ENCODE results near the gene ZFHX2. TPM values are rescaled to one million over a fixed set of nuclear protein-coding genes. Genes with fewer than 3 reads are reported as not detected.

Gene ZFHX2
- total and polyA plus RNA-seq, 2 of the 13 experiments (the other 11 are each of a cell fraction or from before 2014, with no cell fraction given) = 0.17 to 0.44 TPM

DNA sequence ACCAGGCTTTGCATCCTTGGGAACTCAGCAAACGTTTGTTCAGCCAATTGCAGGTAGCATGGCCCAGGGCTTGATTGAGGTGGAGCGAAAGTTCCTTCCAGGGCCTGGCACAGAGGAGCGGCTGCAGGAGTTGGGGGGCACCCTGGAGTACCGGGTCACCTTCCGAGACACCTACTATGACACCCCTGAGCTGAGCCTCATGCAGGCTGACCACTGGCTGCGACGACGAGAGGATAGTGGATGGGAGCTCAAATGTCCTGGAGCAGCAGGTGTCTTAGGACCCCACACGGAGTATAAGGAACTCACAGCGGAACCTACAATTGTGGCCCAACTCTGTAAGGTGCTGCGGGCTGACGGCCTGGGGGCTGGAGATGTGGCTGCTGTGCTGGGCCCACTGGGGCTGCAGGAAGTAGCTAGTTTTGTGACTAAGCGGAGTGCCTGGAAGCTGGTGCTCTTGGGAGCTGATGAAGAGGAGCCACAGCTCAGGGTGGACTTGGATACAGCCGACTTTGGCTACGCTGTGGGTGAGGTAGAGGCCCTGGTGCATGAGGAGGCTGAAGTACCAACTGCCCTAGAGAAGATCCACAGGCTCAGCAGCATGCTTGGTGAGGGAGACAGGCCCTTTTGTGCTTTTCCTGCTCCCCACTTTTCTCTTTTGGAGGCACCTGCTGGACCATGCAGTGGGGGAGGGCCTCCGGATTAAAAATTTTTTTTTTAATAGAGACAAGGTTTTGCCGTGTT, 5.3 kb upstream of the ZFHX2 start (continued):
- no peak; the same call in 1 of the 2 replicates for TF ChIP-seq ZNF639 (CRISPR knock-in tag; conservative IDR thresholded peaks at IDR 0.05)
- TF ChIP-seq ZNF883 (CRISPR knock-in tag; IDR thresholded peaks at IDR 0.05; ENCODE audit: not compliant biosample characterization) = peak; percentile 3
- TF ChIP-seq, protein P1, sequence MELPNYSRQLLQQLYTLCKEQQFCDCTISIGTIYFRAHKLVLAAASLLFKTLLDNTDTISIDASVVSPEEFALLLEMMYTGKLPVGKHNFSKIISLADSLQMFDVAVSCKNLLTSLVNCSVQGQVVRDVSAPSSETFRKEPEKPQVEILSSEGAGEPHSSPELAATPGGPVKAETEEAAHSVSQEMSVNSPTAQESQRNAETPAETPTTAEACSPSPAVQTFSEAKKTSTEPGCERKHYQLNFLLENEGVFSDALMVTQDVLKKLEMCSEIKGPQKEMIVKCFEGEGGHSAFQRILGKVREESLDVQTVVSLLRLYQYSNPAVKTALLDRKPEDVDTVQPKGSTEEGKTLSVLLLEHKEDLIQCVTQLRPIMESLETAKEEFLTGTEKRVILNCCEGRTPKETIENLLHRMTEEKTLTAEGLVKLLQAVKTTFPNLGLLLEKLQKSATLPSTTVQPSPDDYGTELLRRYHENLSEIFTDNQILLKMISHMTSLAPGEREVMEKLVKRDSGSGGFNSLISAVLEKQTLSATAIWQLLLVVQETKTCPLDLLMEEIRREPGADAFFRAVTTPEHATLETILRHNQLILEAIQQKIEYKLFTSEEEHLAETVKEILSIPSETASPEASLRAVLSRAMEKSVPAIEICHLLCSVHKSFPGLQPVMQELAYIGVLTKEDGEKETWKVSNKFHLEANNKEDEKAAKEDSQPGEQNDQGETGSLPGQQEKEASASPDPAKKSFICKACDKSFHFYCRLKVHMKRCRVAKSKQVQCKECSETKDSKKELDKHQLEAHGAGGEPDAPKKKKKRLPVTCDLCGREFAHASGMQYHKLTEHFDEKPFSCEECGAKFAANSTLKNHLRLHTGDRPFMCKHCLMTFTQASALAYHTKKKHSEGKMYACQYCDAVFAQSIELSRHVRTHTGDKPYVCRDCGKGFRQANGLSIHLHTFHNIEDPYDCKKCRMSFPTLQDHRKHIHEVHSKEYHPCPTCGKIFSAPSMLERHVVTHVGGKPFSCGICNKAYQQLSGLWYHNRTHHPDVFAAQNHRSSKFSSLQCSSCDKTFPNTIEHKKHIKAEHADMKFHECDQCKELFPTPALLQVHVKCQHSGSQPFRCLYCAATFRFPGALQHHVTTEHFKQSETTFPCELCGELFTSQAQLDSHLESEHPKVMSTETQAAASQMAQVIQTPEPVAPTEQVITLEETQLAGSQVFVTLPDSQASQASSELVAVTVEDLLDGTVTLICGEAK (IDR thresholded peaks at IDR 0.05) = no peak
- TF ChIP-seq, protein P1 (CRISPR knock-in tag; IDR thresholded peaks at IDR 0.05) = no peak
- TF ChIP-seq POLR2AphosphoS5 (IDR thresholded peaks at IDR 0.05; ENCODE audit: low read depth, low read length) = no peak; the same call in none of the 2 replicates
- TF ChIP-seq DR1 (CRISPR knock-in tag; IDR thresholded peaks at IDR 0.05) = no peak
- no peak for TF ChIP-seq ZBTB7B (CRISPR knock-in tag; IDR thresholded peaks at IDR 0.05)
- 0 out of 2 replicates have a peak, but pooled peaks have one; percentile 63 for TF ChIP-seq KLF15 (CRISPR knock-in tag; IDR thresholded peaks at IDR 0.05; ENCODE audit: borderline replicate concordance)
- no peak for TF ChIP-seq ELF3 (CRISPR knock-in tag; IDR thresholded peaks at IDR 0.05)
- TF ChIP-seq, protein P2, sequence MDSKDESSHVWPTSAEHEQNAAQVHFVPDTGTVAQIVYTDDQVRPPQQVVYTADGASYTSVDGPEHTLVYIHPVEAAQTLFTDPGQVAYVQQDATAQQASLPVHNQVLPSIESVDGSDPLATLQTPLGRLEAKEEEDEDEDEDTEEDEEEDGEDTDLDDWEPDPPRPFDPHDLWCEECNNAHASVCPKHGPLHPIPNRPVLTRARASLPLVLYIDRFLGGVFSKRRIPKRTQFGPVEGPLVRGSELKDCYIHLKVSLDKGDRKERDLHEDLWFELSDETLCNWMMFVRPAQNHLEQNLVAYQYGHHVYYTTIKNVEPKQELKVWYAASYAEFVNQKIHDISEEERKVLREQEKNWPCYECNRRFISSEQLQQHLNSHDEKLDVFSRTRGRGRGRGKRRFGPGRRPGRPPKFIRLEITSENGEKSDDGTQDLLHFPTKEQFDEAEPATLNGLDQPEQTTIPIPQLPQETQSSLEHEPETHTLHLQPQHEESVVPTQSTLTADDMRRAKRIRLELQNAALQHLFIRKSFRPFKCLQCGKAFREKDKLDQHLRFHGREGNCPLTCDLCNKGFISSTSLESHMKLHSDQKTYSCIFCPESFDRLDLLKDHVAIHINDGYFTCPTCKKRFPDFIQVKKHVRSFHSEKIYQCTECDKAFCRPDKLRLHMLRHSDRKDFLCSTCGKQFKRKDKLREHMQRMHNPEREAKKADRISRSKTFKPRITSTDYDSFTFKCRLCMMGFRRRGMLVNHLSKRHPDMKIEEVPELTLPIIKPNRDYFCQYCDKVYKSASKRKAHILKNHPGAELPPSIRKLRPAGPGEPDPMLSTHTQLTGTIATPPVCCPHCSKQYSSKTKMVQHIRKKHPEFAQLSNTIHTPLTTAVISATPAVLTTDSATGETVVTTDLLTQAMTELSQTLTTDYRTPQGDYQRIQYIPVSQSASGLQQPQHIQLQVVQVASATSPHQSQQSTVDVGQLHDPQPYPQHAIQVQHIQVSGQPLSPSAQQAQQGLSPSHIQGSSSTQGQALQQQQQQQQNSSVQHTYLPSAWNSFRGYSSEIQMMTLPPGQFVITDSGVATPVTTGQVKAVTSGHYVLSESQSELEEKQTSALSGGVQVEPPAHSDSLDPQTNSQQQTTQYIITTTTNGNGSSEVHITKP (CRISPR knock-in tag; IDR thresholded peaks at IDR 0.05; ENCODE audit: low read depth) = no peak; the same call in 1 of the 2 replicates
- TF ChIP-seq PAF1 (CRISPR knock-in tag; IDR thresholded peaks at IDR 0.05) = 0 out of 2 replicates have a peak, but pooled peaks have one; percentile 23
- TF ChIP-seq FOXO1 (CRISPR knock-in tag; IDR thresholded peaks at IDR 0.05) = no peak
- no peak for TF ChIP-seq KMT2A (CRISPR knock-in tag; IDR thresholded peaks at IDR 0.05)
- no peak; the same call in 1 of the 2 replicates for TF ChIP-seq ZIK1 (CRISPR knock-in tag; IDR thresholded peaks at IDR 0.05; ENCODE audit: borderline replicate concordance, low read depth)
- TF ChIP-seq HHEX (CRISPR knock-in tag; IDR thresholded peaks at IDR 0.05) = no peak
- TF ChIP-seq ZSCAN22 (CRISPR knock-in tag; IDR thresholded peaks at IDR 0.05) = no peak

Data from HepG2 (cell line).